HG02943 (cell line): ENCODE results near the gene DPH6.
"Not testable (repeated sequence)": the region's sequence is repeated elsewhere in the genome, so short reads cannot be mapped to it uniquely, and the experiment has no call there.

ENCODE experiments used
- ATAC-seq: cut with Tn5 transposase; IDR thresholded peaks from one replicate; pipeline ENCODE4 v1.9.1; 2021; ENCODE audit warnings: mild to moderate bottlenecking, low read depth, moderate library complexity; ENCODE audit not compliant: unreplicated experiment

DPH6 gene

DNA sequence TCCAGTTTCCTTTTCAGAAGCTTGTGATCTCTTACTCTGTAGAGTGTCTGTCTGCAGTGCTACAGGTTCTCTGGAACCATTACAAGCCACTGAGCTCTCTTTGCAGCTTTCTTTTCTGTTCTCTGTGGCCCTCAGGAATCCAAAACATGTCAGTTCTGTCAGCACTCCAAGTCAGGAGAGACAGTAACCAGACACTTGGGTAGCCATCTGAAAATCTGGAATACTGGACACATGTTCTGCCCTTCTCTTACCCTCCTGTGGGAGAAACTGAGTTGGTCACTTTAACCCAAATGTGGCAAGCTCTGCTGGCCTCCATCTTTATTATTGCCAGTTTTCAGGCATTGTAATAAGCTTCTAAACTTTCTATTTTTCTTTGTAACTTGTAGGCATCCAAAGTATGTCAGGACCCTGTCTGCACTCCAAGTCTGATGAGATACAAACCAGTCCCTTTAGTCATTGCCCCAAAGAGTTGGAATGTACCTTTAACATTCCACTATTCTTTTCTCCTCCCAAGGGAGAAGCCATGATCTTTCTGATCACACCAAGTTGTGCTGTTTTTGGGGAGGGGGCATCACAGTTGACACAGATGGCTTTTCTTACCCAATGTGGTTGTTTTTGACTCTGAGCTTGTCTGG is 183.7 kb downstream of the DPH6 start:
- ATAC-seq = no peak

DNA sequence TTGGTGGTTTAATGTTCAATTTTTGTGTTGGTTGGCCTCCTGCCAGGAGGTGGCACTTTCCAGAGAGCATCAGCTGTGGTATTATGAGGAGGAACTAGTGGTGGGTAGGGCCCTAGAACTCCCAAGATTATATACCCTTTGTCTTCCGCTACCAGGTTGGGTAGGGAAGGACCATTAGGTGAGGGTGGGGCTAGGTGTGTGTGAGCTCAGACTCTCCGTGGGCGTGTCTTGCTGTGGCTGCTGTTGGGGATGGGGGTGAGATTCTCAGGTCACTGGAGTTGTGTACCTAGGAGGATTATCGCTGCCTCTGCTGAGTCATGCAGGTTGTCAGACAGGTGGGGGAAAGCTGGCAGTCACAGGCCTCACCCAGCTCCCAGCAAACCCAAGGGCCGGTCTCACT is 187.1 kb downstream of the DPH6 start:
- no peak for ATAC-seq

DNA sequence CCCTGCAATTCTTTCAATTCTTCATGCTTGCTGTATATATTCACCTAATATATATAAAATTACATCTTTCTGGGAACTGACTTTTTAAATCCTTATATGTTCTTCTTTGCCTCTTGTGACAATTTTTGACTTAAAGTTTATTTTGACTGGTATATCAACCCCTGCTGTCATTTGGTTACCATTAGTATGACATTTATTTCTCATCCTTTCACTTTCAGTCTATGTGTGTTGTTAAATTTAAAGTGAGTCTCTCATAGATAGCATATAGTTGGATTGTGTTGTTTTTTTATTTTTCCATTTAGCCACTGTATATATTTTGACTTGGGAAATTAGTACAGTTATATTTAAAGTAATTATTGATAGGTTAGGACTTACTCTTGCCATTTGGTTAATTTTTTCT is 194.9 kb downstream of the DPH6 start:
- no peak for ATAC-seq

DNA sequence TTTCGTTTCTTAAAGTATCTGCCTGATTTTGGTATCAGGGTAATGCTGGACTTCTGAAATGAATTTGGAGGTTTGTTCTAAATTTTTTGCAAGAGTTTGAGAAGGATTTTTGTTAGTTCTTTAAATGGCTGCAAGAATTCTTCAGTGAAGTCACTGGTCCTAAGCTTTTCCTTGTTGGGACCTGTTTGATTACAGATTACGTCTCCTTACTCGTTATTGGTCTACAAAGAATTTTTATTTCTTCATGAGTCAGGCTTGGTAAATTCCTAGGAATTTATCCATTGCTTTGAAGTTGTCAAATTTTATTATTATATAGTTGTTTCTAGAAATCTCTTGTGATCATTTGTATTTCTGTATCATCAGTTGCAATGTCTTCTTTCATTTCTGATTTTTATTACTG is 196.0 kb downstream of the DPH6 start:
- no peak for ATAC-seq

DNA sequence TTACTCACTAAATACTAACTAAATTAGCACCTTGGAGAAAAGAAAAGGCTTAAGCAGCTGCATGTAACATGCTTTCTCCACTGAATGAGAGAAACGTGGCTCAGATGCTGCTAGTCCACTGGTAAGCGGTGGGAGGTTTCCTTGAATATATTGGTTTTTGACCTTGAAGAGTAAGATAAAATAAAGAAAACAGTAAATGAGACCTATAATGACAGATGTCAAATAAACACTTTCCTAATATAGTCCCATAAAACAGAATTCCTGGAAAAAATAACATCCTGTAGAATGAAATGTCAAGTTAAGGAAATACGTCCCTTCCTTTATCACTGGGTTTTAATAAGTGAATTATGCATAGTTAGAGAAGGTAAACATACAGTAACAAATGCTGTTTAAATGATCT is 215.0 kb downstream of the DPH6 start:
- no peak for ATAC-seq

DNA sequence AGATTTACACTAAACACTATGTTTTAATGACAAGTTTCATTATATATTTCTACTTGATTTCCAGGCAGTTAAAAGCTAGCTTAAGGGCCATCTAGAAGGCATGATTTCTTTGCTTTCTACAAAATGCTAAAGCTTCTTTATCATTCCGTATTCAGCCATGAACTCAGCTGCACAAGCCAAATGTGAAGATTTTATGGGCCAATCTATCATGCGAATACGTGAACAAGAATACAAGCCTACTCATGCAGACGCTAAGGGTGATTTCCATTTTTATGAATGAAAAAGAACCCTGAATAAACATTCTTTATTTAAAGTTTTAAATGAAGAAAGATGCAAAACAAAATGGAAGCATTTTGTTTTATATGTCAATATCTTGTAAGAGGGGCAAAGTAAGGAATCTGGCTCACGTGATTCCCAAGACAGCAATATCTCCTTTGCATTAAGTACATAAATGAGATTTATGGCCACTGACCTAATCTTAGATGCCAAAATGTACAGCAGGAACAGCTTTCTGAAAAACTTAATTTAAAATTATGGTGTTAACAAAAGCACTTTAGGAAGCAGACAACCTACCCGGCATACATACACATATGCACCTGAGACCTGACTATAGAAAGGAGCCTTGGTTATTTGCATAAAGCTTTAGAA is 215.8 kb downstream of the DPH6 start:
- ATAC-seq = no peak

DNA sequence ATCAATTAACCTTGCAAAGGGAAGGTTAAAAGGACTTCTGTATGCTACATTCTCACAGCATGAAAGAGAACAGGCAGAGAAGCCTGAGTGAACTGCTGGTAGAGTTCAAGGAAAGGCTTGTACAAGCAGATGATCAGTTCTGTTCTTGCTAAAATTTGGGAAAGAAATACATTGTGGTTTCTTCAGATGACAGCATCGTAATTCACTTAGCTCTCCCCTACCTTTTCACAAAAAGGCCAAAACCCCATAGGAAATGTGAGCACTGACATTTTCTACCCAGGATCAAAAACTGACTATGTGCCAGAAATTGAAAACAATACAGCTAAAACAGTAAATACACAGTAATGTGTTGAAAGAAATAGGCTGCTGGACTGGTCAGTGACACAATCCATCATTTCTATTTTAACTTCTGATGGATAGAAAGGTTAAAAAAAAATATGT is 216.4 kb downstream of the DPH6 start:
- ATAC-seq = no peak

DNA sequence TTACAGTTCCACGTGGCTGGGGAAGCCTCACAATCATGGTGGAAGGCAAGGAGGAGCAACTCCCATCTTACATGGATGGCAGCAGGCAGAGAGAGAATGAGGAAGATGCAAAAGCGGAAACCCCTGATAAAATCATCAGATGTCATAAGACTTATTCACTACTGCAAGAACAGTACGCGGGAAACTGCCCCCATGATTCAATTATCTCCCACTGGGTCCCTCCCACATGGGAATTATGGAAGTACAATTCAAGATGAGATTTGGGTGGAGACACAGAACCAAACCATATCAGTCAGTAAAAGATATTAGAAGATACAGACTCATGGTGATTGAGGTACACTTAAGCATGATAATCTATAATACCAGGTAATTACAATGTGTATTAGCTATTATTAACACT is 217.1 kb downstream of the DPH6 start:
- not testable (repeated sequence) for ATAC-seq

DNA sequence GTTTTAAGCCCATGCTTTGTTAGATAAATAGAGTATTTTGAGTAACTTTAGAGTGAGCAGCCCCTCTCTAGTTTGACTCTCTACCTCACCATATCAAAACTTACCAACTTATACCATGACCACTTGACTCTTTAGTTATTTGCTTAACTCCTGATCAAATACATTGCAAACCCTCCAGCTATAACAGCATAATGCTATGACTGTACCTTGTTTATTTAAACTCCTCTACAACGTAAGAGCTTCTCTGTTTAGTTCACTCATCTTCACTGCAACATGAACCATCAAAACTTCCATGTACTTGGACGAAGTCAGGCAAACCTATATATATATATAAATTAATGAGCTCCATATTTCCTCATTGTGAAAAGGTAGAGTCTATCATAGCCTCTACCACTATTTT is 218.2 kb downstream of the DPH6 start:
- no peak for ATAC-seq

DNA sequence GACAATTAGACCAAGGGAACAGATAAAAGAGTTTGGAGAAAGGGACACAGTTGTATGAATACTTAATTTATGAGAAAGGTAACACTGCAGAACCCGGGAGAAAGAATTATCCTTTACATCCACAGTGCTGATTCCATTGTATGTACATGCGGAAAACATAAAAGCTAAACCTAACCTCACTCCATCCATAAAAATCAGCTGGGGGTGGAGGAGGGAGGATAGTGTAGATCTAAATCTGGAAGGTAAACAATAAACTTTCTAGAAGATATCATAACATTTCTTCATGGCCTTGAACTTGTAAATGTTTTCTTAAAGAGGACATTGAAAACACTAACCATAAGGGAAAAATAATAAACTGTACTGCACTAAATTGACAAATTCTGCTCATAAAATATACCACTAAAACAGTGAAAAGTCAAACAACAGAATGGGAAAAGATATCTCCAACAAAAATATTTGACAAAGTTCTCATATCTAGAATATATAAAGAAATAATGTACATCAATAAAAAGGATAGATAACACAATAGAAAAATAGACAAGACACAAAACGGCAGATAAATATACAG is 220.5 kb downstream of the DPH6 start:
- no peak for ATAC-seq

DNA sequence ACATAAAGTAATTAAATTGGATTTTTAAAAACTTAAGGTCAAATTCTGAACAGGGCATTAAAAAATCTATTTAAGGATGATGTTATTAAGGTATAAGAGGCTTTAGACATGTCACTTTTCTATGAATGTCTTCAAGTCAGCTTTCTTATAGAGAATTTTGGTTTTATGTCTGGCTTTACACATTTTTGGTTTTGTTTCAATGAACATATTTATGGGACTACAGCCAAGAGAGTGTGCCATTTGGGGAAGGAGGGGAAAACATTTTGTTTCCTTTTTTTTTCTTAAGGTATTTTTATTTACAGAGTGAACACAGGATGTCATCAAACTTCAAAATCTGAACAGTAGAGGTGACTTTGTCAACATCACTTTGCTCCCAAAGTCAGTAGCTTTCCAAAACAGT is 222.8 kb downstream of the DPH6 start:
- ATAC-seq = no peak

DNA sequence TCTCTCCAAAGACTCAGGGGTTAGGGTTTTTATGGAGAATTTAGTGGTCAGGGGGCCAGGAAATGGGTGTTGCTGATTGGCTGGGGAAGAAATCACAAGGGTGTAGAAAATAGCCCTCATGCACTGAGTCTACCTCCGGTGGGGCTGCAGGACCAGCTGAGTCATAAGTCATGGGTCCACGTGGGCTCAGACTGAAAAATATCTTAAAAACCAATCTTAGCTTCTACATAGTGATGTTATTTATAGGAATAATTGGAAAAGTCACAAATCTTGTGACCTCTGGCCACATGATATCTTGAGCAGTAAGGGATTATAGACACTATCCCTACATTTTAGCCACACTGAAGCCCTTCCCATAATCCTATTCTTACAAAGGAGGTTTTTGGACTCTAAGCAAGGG is 224.0 kb downstream of the DPH6 start:
- ATAC-seq = no peak

DNA sequence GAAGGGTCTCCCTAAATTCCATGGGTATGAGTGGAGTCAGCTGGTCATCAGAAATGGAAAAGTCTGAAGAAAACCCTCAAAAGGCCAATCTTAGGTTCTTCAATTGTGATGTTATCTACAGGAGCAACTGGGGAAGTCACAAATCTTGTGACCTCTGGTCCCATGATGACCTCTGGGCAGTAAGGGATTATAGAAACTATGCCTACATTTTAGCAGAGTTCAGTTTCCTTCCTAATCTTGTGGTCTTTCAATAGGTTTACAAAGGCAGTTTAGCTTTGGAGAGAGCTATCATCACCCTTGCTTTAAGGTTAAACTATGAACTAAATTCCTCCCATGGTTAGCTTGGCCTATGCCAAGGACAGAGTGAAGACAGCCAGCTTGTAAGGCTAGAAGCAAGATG is 225.1 kb downstream of the DPH6 start:
- no peak for ATAC-seq
